HG03354 (cell line): ENCODE measurements around the gene MUS81.
"Not testable (repeated sequence)": the region's sequence is repeated elsewhere in the genome, so short reads cannot be mapped to it uniquely, and the experiment has no call there.

Experiments
- ATAC-seq: cut with Tn5 transposase; IDR thresholded peaks from one replicate; pipeline ENCODE4 v1.9.1; 2021; ENCODE audit warnings: mild to moderate bottlenecking; ENCODE audit not compliant: unreplicated experiment, poor library complexity, severe bottlenecking

Gene MUS81

GRCh38 chr11:65888163-65888814 is 28.1 kb downstream of the MUS81 start, which contains the start of gene FIBP:
Gene FIBP (minus strand): TSS chr11:65888471. CDS start chr11:65888418, 53 bp downstream.
- peak; percentile 43 for ATAC-seq

GRCh38 chr11:65890324-65891218 is 30.3 kb downstream of the MUS81 start, which contains the start of gene CCDC85B:
Gene CCDC85B (plus strand): TSS chr11:65890673. CDS start chr11:65890784, 111 bp downstream.
- peak; percentile 56 for ATAC-seq

GRCh38 chr11:65891219-65892136 is 31.2 kb downstream of the MUS81 start:
- no peak for ATAC-seq

GRCh38 chr11:65892137-65892540 is 31.9 kb downstream of the MUS81 start:
- not testable (repeated sequence) for ATAC-seq

GRCh38 chr11:65892661-65893317 is 32.6 kb downstream of the MUS81 start:
- ATAC-seq = no peak

- no peak for ATAC-seq
Observed at GRCh38 chr11:65894034-65894591, 33.9 kb downstream of the MUS81 start.

GRCh38 chr11:65895482-65895981 is 35.3 kb downstream of the MUS81 start:
- no peak for ATAC-seq

GRCh38 chr11:65896034-65896999 is 36.1 kb downstream of the MUS81 start:
- no peak for ATAC-seq

GRCh38 chr11:65897020-65897471 is 36.8 kb downstream of the MUS81 start:
- ATAC-seq = no peak

GRCh38 chr11:65898656-65899355 is 38.6 kb downstream of the MUS81 start:
- ATAC-seq = no peak

- no peak for ATAC-seq
Observed at GRCh38 chr11:65899356-65900124, 39.3 kb downstream of the MUS81 start.

- ATAC-seq = peak; percentile 78
Observed at GRCh38 chr11:65900125-65900898, 40.1 kb downstream of the MUS81 start, which contains the start of gene FOSL1. Gene FOSL1 (minus strand): TSS chr11:65900388. CDS start chr11:65900339, 49 bp downstream.

- ATAC-seq = no peak
Observed at GRCh38 chr11:65900899-65901180, 40.6 kb downstream of the MUS81 start.

- no peak for ATAC-seq
Observed at GRCh38 chr11:65903068-65903481, 42.8 kb downstream of the MUS81 start.

GRCh38 chr11:65903715-65904114 is 43.5 kb downstream of the MUS81 start:
- ATAC-seq = no peak

GRCh38 chr11:65906602-65907001 is 46.4 kb downstream of the MUS81 start:
- ATAC-seq = no peak
